Mucosa of descending colon (tissue), 3 donors: ENCODE measurements around the gene FOXN3. TPM values are rescaled to one million over a fixed set of nuclear protein-coding genes. Genes with fewer than 3 reads are reported as not detected.

Experiments used
- ATAC-seq: fragments of 200-7000 bp; cut with Tn5 transposase; one replicate; pipeline ENCODE4 v1.9.1; 2020; ENCODE audit warnings: mild to moderate bottlenecking, moderate library complexity
- DNase-seq, 3 donors: peaks; one replicate each; pipeline ENCODE4 v3.0.0-alpha.2; 2020
- H3K36me3 ChIP-seq: fragments of 200-600 bp; one replicate; pipeline ENCODE4 v1.8.0; 2021; ENCODE audit warnings: low read depth, mild to moderate bottlenecking
- H3K4me1 ChIP-seq: fragments of 200-600 bp; one replicate; pipeline ENCODE4 v1.8.0; 2021; ENCODE audit warnings: low read depth, mild to moderate bottlenecking
- H3K4me3 ChIP-seq: fragments of 200-600 bp; one replicate; pipeline ENCODE4 v1.8.0; 2021; ENCODE audit warnings: mild to moderate bottlenecking
- H3K9me3 ChIP-seq: fragments of 200-600 bp; one replicate; pipeline ENCODE4 v1.8.0; 2021; ENCODE audit warnings: mild to moderate bottlenecking
- CTCF ChIP-seq: fragments of 200-600 bp; IDR thresholded peaks from one replicate; pipeline ENCODE4 v1.8.0; 2022; ENCODE audit warnings: antibody characterized with exemption, mild to moderate bottlenecking
- intact Hi-C, 2 donors: fragments of 100-400 bp; cut with DNase I in 1 of 2; cut with micrococcal nuclease in 1 of 2; formaldehyde crosslinking; loops; one replicate each; pipeline versions ENCODE4 v1.11.0 to v1.11.1; 2022; cut with DNase I, micrococcal nuclease
- total RNA-seq, 3 donors: library from RNA; stranded (reverse); fragmentation: NEBNext Ultra II Directional in 2 of 3; extraction: Animal tissue kit (Norgen Biotek cat#: 25700) in 2 of 3; gene quantifications; one replicate each; pipeline versions ENCODE4 v1.2.1 to v1.2.4, GENCODE V29; 2021 to 2023
- donor health status: DM: no; HTN: no; CAD: no; lungs with moderate emphysema.
- donor health status: DM: no; HTN: no; CAD: no.
- donor health status: DM: no; HTN: yes; CAD: no.

FOXN3 gene
- total RNA-seq, 3 donors from 2014 or later: 77.4 to 154 (median 113) TPM

GRCh38 chr14:89319687-89320086 is 97.3 kb downstream of the FOXN3 start:
- H3K4me1 ChIP-seq: no peaks in the 10 kb centered on the region
- DNase-seq (no peak), ATAC-seq (no peak)
- H3K36me3 ChIP-seq: no peaks in the 10 kb centered on the region
- intact Hi-C loops: no loop called here
- no peak for TF ChIP-seq CTCF
- no peaks in the 10 kb centered on the region for H3K9me3 ChIP-seq
- no peak overlapping the region for H3K4me3 ChIP-seq

- H3K36me3 ChIP-seq: no peaks in the 10 kb centered on the region
- ATAC-seq: no peak
- no peaks in the 10 kb centered on the region for H3K9me3 ChIP-seq
- DNase-seq: no peak
- no peak for TF ChIP-seq CTCF
- H3K4me1 ChIP-seq: peaks cover 5% of the 10 kb centered on the region
- intact Hi-C loops: no loop called here
- H3K4me3 ChIP-seq: no peak overlapping the region
Measured at GRCh38 chr14:89317051-89317691, 99.9 kb downstream of the FOXN3 start.

- no peak for TF ChIP-seq CTCF
- ATAC-seq: no peak
- no peak for DNase-seq
Measured at GRCh38 chr14:89315493-89316470, 101.3 kb downstream of the FOXN3 start.

GRCh38 chr14:89314274-89314673 is 102.8 kb downstream of the FOXN3 start:
- no peak overlapping the region for H3K4me3 ChIP-seq
- no peak for TF ChIP-seq CTCF
- H3K9me3 ChIP-seq: no peaks in the 10 kb centered on the region
- intact Hi-C loops: no loop called here
- no peak for ATAC-seq
- H3K36me3 ChIP-seq: no peaks in the 10 kb centered on the region
- no peak for DNase-seq
- H3K4me1 ChIP-seq: peaks cover 5% of the 10 kb centered on the region

More at GRCh38 chr14:89315493-89316470, 101.3 kb downstream of the FOXN3 start:
- no peak overlapping the region for H3K4me3 ChIP-seq
- peaks cover 5% of the 10 kb centered on the region for H3K4me1 ChIP-seq
- intact Hi-C loops: no loop called here
- no peaks in the 10 kb centered on the region for H3K9me3 ChIP-seq
- H3K36me3 ChIP-seq: no peaks in the 10 kb centered on the region

GRCh38 chr14:89312932-89313331 is 104.1 kb downstream of the FOXN3 start:
- ATAC-seq: peak; percentile 73

More at GRCh38 chr14:89312932-89313331, 104.1 kb downstream of the FOXN3 start:
- Histone ChIP-seq H3K9me3 (no peaks in the 10 kb centered on the region), H3K36me3 (no peaks in the 10 kb centered on the region), H3K4me3 (no peak overlapping the region), H3K4me1 (peaks cover 5% of the 10 kb centered on the region)
- no peak for DNase-seq
- no peak for TF ChIP-seq CTCF
- intact Hi-C loops: no loop called here
